ENCODE results near the gene MTG2. TPM values are rescaled to one million over a fixed set of nuclear protein-coding genes. Genes with fewer than 3 reads are reported as not detected.

Gene MTG2
- total RNA-seq, 1 experiment from 2014 or later, result 27.9 TPM

DNA sequence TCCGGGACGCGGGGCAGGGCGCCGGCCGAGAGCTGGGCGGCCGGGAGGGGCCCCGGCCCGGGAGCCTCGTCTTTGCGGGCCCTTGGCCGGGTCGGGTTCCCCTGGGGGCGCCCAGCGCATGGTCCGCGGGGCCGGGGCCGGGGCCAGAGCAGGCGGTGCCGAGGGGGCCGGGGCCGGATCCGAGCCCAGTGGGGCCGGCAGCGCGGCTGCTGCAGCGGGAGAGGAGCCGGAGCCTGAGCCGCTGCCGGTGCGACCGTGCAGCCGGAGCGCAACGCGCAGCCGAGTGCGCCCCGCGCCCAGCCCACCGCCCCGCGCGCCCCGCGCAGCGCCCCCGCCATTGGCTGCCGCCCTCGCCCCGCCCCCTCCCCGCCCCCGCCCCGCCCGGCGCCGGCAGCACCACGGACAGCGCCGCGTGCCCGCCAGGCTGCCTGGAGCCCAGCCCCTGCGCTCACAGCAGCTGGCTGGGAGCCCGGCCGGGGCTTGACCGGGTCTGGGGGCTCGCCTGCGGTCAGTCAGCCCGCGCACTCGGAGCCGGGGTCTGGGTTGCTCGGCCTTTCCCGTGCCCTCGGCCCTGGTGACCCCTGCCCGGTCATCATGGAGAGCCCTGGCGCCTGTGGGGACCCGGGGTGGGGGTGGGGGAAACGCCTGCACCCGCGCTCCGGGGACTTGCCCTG is 37.3 kb downstream of the MTG2 start, which contains the start of gene HRH3 (continued):
- TF ChIP-seq, protein P1, sequence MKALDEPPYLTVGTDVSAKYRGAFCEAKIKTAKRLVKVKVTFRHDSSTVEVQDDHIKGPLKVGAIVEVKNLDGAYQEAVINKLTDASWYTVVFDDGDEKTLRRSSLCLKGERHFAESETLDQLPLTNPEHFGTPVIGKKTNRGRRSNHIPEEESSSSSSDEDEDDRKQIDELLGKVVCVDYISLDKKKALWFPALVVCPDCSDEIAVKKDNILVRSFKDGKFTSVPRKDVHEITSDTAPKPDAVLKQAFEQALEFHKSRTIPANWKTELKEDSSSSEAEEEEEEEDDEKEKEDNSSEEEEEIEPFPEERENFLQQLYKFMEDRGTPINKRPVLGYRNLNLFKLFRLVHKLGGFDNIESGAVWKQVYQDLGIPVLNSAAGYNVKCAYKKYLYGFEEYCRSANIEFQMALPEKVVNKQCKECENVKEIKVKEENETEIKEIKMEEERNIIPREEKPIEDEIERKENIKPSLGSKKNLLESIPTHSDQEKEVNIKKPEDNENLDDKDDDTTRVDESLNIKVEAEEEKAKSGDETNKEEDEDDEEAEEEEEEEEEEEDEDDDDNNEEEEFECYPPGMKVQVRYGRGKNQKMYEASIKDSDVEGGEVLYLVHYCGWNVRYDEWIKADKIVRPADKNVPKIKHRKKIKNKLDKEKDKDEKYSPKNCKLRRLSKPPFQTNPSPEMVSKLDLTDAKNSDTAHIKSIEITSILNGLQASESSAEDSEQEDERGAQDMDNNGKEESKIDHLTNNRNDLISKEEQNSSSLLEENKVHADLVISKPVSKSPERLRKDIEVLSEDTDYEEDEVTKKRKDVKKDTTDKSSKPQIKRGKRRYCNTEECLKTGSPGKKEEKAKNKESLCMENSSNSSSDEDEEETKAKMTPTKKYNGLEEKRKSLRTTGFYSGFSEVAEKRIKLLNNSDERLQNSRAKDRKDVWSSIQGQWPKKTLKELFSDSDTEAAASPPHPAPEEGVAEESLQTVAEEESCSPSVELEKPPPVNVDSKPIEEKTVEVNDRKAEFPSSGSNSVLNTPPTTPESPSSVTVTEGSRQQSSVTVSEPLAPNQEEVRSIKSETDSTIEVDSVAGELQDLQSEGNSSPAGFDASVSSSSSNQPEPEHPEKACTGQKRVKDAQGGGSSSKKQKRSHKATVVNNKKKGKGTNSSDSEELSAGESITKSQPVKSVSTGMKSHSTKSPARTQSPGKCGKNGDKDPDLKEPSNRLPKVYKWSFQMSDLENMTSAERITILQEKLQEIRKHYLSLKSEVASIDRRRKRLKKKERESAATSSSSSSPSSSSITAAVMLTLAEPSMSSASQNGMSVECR (CRISPR knock-in tag; IDR thresholded peaks at IDR 0.05; ENCODE audit: borderline replicate concordance), result peak; percentile 80; the same call in 1 of the 2 replicates
- TF ChIP-seq, protein P2, sequence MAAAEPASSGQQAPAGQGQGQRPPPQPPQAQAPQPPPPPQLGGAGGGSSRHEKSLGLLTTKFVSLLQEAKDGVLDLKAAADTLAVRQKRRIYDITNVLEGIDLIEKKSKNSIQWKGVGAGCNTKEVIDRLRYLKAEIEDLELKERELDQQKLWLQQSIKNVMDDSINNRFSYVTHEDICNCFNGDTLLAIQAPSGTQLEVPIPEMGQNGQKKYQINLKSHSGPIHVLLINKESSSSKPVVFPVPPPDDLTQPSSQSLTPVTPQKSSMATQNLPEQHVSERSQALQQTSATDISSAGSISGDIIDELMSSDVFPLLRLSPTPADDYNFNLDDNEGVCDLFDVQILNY (CRISPR knock-in tag; IDR thresholded peaks at IDR 0.05), result 0 out of 2 replicates have a peak, but pooled peaks have one; percentile 54
- TF ChIP-seq OVOL2 (CRISPR knock-in tag; IDR thresholded peaks at IDR 0.05; ENCODE audit: borderline replicate concordance) (no peak), ELF4 (CRISPR knock-in tag; IDR thresholded peaks at IDR 0.05; ENCODE audit: low read depth) (no peak), SOX15 (CRISPR knock-in tag; IDR thresholded peaks at IDR 0.05) (no peak), FOXP1 (CRISPR knock-in tag; IDR thresholded peaks at IDR 0.05; ENCODE audit: borderline replicate concordance) (peak; percentile 53; the same call in 1 of the 2 replicates), NFE2L1 (CRISPR knock-in tag; IDR thresholded peaks at IDR 0.05) (no peak), TCF7 (CRISPR knock-in tag; IDR thresholded peaks at IDR 0.05; ENCODE audit: low read depth) (0 out of 2 replicates have a peak, but pooled peaks have one; percentile 14), SP1 (CRISPR knock-in tag; conservative IDR thresholded peaks at IDR 0.05) (peak; percentile 73; the same call in 1 of the 2 replicates), TP53 (CRISPR knock-in tag; IDR thresholded peaks at IDR 0.05) (peak; percentile 7; the same call in 1 of the 2 replicates), ETV6 (CRISPR knock-in tag; IDR thresholded peaks at IDR 0.05) (no peak)
- TF ChIP-seq, protein P3, sequence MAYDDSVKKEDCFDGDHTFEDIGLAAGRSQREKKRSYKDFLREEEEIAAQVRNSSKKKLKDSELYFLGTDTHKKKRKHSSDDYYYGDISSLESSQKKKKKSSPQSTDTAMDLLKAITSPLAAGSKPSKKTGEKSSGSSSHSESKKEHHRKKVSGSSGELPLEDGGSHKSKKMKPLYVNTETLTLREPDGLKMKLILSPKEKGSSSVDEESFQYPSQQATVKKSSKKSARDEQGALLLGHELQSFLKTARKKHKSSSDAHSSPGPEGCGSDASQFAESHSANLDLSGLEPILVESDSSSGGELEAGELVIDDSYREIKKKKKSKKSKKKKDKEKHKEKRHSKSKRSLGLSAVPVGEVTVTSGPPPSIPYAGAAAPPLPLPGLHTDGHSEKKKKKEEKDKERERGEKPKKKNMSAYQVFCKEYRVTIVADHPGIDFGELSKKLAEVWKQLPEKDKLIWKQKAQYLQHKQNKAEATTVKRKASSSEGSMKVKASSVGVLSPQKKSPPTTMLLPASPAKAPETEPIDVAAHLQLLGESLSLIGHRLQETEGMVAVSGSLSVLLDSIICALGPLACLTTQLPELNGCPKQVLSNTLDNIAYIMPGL (CRISPR knock-in tag; IDR thresholded peaks at IDR 0.05), result no peak
- TF ChIP-seq, protein P4, sequence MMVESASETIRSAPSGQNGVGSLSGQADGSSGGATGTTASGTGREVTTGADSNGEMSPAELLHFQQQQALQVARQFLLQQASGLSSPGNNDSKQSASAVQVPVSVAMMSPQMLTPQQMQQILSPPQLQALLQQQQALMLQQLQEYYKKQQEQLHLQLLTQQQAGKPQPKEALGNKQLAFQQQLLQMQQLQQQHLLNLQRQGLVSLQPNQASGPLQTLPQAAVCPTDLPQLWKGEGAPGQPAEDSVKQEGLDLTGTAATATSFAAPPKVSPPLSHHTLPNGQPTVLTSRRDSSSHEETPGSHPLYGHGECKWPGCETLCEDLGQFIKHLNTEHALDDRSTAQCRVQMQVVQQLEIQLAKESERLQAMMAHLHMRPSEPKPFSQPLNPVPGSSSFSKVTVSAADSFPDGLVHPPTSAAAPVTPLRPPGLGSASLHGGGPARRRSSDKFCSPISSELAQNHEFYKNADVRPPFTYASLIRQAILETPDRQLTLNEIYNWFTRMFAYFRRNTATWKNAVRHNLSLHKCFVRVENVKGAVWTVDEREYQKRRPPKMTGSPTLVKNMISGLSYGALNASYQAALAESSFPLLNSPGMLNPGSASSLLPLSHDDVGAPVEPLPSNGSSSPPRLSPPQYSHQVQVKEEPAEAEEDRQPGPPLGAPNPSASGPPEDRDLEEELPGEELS (CRISPR knock-in tag; IDR thresholded peaks at IDR 0.05), result peak; percentile 86
- TF ChIP-seq, protein P5, sequence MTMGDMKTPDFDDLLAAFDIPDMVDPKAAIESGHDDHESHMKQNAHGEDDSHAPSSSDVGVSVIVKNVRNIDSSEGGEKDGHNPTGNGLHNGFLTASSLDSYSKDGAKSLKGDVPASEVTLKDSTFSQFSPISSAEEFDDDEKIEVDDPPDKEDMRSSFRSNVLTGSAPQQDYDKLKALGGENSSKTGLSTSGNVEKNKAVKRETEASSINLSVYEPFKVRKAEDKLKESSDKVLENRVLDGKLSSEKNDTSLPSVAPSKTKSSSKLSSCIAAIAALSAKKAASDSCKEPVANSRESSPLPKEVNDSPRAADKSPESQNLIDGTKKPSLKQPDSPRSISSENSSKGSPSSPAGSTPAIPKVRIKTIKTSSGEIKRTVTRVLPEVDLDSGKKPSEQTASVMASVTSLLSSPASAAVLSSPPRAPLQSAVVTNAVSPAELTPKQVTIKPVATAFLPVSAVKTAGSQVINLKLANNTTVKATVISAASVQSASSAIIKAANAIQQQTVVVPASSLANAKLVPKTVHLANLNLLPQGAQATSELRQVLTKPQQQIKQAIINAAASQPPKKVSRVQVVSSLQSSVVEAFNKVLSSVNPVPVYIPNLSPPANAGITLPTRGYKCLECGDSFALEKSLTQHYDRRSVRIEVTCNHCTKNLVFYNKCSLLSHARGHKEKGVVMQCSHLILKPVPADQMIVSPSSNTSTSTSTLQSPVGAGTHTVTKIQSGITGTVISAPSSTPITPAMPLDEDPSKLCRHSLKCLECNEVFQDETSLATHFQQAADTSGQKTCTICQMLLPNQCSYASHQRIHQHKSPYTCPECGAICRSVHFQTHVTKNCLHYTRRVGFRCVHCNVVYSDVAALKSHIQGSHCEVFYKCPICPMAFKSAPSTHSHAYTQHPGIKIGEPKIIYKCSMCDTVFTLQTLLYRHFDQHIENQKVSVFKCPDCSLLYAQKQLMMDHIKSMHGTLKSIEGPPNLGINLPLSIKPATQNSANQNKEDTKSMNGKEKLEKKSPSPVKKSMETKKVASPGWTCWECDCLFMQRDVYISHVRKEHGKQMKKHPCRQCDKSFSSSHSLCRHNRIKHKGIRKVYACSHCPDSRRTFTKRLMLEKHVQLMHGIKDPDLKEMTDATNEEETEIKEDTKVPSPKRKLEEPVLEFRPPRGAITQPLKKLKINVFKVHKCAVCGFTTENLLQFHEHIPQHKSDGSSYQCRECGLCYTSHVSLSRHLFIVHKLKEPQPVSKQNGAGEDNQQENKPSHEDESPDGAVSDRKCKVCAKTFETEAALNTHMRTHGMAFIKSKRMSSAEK (CRISPR knock-in tag; IDR thresholded peaks at IDR 0.05; ENCODE audit: borderline replicate concordance), result no peak
- TF ChIP-seq, protein P6, sequence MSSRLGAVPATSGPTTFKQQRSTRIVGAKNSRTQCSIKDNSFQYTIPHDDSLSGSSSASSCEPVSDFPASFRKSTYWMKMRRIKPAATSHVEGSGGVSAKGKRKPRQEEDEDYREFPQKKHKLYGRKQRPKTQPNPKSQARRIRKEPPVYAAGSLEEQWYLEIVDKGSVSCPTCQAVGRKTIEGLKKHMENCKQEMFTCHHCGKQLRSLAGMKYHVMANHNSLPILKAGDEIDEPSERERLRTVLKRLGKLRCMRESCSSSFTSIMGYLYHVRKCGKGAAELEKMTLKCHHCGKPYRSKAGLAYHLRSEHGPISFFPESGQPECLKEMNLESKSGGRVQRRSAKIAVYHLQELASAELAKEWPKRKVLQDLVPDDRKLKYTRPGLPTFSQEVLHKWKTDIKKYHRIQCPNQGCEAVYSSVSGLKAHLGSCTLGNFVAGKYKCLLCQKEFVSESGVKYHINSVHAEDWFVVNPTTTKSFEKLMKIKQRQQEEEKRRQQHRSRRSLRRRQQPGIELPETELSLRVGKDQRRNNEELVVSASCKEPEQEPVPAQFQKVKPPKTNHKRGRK (CRISPR knock-in tag; IDR thresholded peaks at IDR 0.05; ENCODE audit: borderline replicate concordance), result no peak
- TF ChIP-seq, protein P7, sequence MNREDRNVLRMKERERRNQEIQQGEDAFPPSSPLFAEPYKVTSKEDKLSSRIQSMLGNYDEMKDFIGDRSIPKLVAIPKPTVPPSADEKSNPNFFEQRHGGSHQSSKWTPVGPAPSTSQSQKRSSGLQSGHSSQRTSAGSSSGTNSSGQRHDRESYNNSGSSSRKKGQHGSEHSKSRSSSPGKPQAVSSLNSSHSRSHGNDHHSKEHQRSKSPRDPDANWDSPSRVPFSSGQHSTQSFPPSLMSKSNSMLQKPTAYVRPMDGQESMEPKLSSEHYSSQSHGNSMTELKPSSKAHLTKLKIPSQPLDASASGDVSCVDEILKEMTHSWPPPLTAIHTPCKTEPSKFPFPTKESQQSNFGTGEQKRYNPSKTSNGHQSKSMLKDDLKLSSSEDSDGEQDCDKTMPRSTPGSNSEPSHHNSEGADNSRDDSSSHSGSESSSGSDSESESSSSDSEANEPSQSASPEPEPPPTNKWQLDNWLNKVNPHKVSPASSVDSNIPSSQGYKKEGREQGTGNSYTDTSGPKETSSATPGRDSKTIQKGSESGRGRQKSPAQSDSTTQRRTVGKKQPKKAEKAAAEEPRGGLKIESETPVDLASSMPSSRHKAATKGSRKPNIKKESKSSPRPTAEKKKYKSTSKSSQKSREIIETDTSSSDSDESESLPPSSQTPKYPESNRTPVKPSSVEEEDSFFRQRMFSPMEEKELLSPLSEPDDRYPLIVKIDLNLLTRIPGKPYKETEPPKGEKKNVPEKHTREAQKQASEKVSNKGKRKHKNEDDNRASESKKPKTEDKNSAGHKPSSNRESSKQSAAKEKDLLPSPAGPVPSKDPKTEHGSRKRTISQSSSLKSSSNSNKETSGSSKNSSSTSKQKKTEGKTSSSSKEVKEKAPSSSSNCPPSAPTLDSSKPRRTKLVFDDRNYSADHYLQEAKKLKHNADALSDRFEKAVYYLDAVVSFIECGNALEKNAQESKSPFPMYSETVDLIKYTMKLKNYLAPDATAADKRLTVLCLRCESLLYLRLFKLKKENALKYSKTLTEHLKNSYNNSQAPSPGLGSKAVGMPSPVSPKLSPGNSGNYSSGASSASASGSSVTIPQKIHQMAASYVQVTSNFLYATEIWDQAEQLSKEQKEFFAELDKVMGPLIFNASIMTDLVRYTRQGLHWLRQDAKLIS (CRISPR knock-in tag; IDR thresholded peaks at IDR 0.05; ENCODE audit: borderline replicate concordance), result no peak
- TF ChIP-seq, protein P8, sequence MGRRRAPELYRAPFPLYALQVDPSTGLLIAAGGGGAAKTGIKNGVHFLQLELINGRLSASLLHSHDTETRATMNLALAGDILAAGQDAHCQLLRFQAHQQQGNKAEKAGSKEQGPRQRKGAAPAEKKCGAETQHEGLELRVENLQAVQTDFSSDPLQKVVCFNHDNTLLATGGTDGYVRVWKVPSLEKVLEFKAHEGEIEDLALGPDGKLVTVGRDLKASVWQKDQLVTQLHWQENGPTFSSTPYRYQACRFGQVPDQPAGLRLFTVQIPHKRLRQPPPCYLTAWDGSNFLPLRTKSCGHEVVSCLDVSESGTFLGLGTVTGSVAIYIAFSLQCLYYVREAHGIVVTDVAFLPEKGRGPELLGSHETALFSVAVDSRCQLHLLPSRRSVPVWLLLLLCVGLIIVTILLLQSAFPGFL (CRISPR knock-in tag; IDR thresholded peaks at IDR 0.05; ENCODE audit: borderline replicate concordance), result no peak

All from WTC11 (cell line).